HG02973 (cell line): ENCODE results near the gene TTC29.
"Not testable (repeated sequence)": the region's sequence is repeated elsewhere in the genome, so short reads cannot be mapped to it uniquely, and the experiment has no call there.

Experiments
- ATAC-seq: cut with Tn5 transposase; IDR thresholded peaks from one replicate; pipeline ENCODE4 v1.9.1; 2021; ENCODE audit warnings: moderate library complexity; ENCODE audit not compliant: unreplicated experiment

Gene TTC29

GRCh38 chr4:146857298-146857697, 88.4 kb downstream of the TTC29 start:
- no peak for ATAC-seq

GRCh38 chr4:146855761-146856160, 89.9 kb downstream of the TTC29 start:
- ATAC-seq = no peak

- ATAC-seq = no peak
Measured at GRCh38 chr4:146852360-146852759, 93.3 kb downstream of the TTC29 start.

GRCh38 chr4:146847345-146847744, 98.3 kb downstream of the TTC29 start:
- no peak for ATAC-seq

- no peak for ATAC-seq
Measured at GRCh38 chr4:146846882-146847281, 98.8 kb downstream of the TTC29 start.

DNA sequence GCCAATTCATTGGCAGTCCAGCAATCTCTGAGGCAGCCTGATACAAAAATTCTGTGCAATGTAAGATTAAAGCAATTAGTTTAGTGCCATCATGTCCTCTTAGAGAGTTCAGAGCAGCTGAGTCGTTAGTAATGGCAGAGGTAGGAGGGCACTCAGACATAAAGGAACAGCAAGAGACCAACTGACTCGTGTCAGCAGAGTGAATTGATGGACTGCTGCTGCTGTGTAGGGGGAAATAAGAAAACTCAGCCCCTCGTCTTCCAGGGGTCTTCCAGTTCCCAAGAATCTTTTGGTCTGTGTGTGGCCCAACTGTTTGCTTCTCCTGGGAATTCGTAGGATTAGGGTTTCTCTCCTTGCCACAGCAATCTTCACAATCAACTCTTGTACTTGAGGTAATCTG, 100.9 kb downstream of the TTC29 start:
- no peak for ATAC-seq

- ATAC-seq = no peak
Measured at GRCh38 chr4:146842876-146843275, 102.8 kb downstream of the TTC29 start.

GRCh38 chr4:146840731-146841130, 104.9 kb downstream of the TTC29 start:
- no peak for ATAC-seq

GRCh38 chr4:146835096-146835495, 110.6 kb downstream of the TTC29 start:
- ATAC-seq = no peak

GRCh38 chr4:146834263-146835034, 111.2 kb downstream of the TTC29 start:
- ATAC-seq = no peak

GRCh38 chr4:146833530-146833929, 112.1 kb downstream of the TTC29 start:
- ATAC-seq = no peak

DNA sequence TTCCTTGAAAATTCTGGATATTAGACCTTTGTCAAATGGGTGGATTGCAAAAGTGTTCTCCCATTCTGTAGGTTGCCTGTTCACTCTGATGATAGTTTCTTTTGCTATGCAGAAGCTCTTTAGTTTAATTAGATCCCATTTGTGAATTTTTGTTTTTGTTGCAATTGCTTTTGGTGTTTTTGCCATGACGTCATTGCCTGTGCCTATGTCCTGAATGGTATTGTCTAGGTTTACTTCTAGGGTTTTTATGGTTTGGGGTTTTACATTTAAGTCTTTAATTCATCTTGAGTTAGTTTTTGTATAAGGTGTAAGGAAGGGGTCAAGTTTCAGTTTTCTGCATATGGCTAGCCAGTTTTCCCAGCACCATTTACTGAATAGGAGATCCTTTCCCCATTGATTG, 122.7 kb downstream of the TTC29 start:
- ATAC-seq = not testable (repeated sequence)

GRCh38 chr4:146814750-146815149, 130.9 kb downstream of the TTC29 start:
- no peak for ATAC-seq

DNA sequence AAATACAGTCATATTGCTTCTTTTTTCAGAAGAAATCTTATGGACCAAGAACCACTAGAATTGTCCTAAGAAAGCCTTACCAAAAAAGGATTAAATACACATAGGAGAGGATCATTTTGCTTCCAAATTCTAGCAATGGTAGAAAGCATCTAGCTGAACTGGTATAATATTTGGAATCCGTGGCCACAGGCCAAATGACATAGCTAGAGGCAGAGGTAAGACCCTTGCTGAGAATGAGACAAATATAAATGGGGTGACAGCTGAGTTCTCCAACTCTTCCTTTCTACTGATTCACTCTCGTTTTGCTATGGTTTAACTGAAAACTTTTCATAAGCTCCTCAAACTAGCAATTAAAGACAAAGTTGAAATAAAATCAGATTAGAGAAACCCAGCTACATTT, 150.0 kb downstream of the TTC29 start:
- no peak for ATAC-seq

DNA sequence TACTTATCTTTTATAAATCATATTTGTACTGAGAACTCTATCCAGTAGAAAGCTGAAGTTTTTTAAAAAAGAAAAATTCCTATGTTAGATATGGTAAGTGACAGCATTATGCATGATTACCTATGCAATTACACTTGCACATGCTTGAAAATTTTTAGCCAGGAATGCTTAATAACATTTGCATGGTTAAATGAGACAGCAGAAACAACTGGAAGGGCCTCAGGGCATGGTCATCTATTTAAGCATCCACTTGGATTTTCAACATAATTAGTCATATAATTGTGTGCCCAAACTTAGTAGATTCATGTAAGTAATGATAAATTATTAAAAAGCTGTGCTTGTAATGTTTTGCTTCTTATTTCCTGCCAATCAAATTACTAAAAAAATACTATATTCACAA, 151.9 kb downstream of the TTC29 start:
- no peak for ATAC-seq

GRCh38 chr4:146791439-146791838, 154.2 kb downstream of the TTC29 start:
- no peak for ATAC-seq

- no peak for ATAC-seq
Measured at GRCh38 chr4:146790515-146790914, 155.1 kb downstream of the TTC29 start.

GRCh38 chr4:146787731-146788130, 157.9 kb downstream of the TTC29 start:
- ATAC-seq = no peak

GRCh38 chr4:146776691-146777090, 169.0 kb downstream of the TTC29 start:
- no peak for ATAC-seq

GRCh38 chr4:146763560-146763959, 182.1 kb downstream of the TTC29 start:
- no peak for ATAC-seq

GRCh38 chr4:146762016-146762415, 183.6 kb downstream of the TTC29 start:
- no peak for ATAC-seq

- ATAC-seq = no peak
Measured at GRCh38 chr4:146742416-146742815, 203.2 kb downstream of the TTC29 start.

DNA sequence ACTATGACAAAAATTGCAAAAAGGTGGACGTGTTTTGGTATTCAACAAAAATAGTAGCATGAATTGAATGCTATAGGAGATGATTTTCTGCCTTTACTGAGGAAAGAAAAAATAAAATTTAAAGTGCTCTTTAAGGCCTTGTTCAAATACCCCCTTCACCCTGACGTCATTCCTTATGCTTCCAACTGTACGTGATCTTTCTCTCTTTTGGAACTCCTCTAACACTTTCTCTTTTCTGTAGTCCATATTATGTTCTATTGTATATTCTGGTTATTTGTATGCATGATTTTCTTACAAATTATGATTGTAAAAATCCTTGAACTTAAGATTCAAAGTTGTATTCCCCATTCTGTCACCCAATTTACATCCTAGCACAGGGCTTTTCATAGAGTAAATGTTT, 206.5 kb downstream of the TTC29 start:
- ATAC-seq = no peak
